ENCODE data around the gene TPRKB.
"Not testable (repeated sequence)": the region's sequence is repeated elsewhere in the genome, so short reads cannot be mapped to it uniquely, and the experiment has no call there.

TPRKB gene

DNA sequence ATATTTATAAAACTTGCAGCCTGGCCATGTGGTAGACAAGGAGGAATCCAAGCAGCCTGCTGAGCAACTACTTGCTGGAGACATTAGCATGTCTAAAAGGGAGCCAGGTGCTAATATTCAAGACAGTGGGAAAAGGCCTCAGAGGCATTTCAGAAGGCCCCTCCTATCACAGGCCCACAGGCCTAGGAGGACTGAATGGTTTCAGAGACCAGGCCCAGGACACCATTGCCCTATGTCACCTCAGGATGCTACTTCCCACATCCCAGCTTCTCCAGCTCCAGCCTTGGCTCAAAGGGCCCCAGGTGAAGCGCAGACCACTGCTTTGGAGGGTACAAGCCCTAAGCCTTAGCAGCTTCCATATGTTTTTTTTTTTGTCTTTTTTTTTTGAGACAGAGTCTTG, 39.0 kb downstream of the TPRKB start:
- DNase-seq = no peak

GRCh38 chr2:73697606-73698005, 39.5 kb downstream of the TPRKB start:
- DNase-seq = no peak

GRCh38 chr2:73696985-73697384, 40.2 kb downstream of the TPRKB start:
- DNase-seq = not testable (repeated sequence)

- not testable (repeated sequence) for DNase-seq
Measured at GRCh38 chr2:73696521-73696920, 40.6 kb downstream of the TPRKB start.

DNA sequence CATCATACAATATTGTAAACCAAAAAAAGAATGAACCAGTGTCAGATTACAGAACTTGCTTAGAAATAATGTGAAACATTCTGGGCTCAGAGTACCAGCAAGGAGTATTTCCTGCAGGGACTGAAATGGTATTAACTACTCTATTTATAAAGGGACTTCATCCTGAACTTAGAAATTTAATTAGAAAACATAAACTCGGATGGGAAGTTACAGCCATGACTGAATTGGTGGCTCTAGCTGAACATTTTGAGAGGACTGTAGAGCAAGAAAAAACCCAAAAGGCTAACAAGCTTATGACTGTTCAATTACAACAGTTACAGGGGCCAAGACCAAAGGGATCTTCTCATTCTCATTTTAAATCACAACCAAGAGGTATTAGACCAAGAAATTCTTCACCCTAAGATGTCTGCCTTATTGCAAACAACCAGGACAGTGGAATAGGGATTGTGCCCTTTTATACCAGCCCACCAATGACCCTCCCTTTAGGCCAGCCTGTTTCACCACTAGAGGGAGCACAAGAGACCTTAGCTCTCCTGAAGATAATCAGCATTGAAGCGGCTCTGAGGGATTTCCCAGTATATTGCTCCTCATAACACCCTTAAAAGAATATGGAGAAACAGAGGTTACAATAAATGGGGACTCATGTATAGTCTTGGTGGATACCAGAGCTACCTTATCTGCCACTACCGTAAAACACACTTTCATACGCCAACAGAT, 46.6 kb downstream of the TPRKB start:
- peak; percentile 66 for DNase-seq

DNA sequence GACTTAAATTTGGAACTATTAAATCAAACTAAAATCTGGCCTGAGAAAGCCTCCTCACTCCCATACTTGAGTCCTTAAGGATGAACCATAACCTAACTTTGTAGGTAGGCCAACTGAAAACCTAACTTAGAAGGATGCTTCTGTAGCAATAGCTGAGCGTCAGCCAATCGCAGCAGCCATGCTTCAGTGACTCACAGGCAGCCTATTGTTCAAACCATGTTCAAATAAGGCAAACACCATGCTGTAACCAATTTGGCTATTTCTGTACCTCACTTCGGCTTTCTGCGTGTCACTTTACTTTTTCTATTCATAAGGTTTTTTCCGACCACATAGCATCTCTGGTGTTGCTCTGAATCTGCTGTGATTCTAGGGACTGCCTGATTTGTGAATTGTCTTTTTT, 48.7 kb downstream of the TPRKB start:
- not testable (repeated sequence) for DNase-seq

- no peak for DNase-seq
Measured at GRCh38 chr2:73685764-73686438, 51.2 kb downstream of the TPRKB start.

DNA sequence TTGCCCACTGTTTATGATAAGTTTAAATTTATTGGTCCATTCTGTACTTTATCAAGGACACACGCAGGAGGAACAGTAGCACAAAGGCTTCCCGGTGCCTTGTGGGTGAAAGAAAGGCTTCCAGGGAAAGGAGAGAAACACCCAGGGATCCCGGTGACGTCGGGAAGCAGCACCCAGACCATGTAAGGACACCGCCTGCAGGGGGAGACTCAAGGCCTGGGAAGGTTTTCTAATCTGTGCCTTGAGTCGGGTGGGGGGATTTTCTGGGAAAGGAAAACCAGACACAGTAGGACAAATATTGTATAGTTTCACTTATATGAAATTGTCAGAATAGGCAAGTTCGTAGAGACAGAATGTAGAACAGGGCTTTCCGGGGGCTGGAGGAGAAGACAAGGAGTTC, 52.2 kb downstream of the TPRKB start:
- DNase-seq = peak; percentile 6

DNA sequence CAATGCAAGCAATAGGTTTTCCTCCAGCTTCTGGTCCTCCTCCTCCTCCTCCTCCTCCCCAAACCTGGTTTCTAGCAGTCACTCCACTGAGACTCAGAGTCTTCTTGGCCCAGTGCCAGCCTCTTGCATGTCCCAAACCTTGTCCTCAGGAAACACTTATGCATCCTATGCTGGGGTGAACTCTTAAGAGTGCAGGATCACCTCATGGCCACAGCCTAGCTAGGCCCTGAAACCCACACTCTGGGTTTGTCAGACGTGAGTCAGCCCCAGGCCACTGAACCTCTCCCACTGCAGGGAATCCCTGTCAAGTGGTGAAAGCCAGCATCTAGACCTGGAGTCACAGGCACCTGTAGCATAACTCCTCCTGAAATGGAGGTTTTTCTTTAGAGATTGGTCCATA, 52.8 kb downstream of the TPRKB start:
- not testable (repeated sequence) for DNase-seq

DNA sequence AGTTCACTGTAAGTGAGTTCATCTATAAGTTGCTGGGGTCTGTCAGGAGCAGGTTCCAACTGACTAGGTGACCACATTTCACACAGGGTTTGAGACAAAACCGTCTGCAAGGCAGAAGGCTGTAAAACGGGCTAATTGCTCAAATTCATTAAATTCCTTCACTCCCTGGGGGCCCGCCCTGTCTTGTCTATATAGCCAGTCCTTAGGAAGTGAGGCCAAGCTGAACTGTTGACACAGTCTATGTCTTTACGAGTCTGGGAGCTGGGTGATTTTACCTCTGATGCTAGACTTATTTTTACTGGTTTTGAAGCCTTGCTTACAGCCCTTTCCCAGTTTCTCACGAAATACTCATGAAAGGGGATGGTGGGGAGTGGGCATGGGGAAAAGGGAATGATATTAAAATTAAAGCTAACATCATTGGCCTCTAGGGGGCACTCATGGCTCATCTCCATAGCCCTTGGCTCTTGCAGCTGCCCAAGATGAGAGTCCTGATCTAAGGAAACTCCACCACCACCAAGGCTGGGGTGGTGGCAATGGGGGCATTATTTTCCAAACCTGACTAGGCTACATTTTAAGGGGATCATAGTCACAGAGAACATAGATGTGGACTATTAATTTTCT, 57.1 kb downstream of the TPRKB start:
- DNase-seq = peak; percentile 60

Data from DMS53 (cell line).